Measurements from ENCODE around the gene DDB1. TPM values are rescaled to one million over a fixed set of nuclear protein-coding genes. Genes with fewer than 3 reads are reported as not detected.
A peak's percentile ranks its signal among the peaks of the same experiment; 100 is the strongest.

DDB1 gene
- total RNA-seq, 1 experiment from 2014 or later = 284 TPM

- no peaks in the 10 kb centered on the region for H3K27me3 Mint-ChIP-seq (ENCODE audit: insufficient read depth, unreplicated experiment)
- intact Hi-C loops (cut with micrococcal nuclease; ENCODE audit: unreplicated experiment) = no loop called here
- no peaks in the 10 kb centered on the region for H3K4me1 Mint-ChIP-seq (ENCODE audit: low read depth, unreplicated experiment)
- no peak overlapping the region for H3K27ac Mint-ChIP-seq (ENCODE audit: unreplicated experiment)
- no peak for TF ChIP-seq CTCF (IDR thresholded peaks at IDR 0.05; ENCODE audit: insufficient read depth in 1 of 2, low read depth in 1 of 2, low read length in 1 of 2, severe bottlenecking in 1 of 2, unreplicated experiment in 1 of 2)
- no peaks in the 10 kb centered on the region for H3K9me3 Mint-ChIP-seq (ENCODE audit: unreplicated experiment)
- no peaks in the 10 kb centered on the region for H3K9me3 ChIP-seq
- H3K4me1 ChIP-seq = no peaks in the 10 kb centered on the region
- H3K36me3 ChIP-seq (ENCODE audit: control insufficient read depth, insufficient read depth, low read length) = no peaks in the 10 kb centered on the region; the same call in none of the 2 replicates
- no peaks in the 10 kb centered on the region for H3K27me3 ChIP-seq (replicated peaks; ENCODE audit: control insufficient read depth, insufficient read depth, low read length)
- H3K4me3 Mint-ChIP-seq (ENCODE audit: unreplicated experiment) = no peak overlapping the region
- ChIA-PET CTCF (interaction anchor here (0.5 to 0.6 kb wide), 2 partner anchors 8 to 113 kb away, joined by 3 read pairs; no protein-coding TSS in a partner anchor), POLR2A (no interaction called here)
- H3K4me3 ChIP-seq (ENCODE audit: low read depth, low read length) = no peak overlapping the region
- no TSS peak for BruUV-seq (replicated peaks)
- no peaks in the 10 kb centered on the region for H3K36me3 Mint-ChIP-seq (ENCODE audit: insufficient read depth, unreplicated experiment)
- no peak for DNase-seq
These were observed 59.5 kb downstream of the DDB1 start for GRCh38 chr11:61273178-61274078.

- no TSS peak for BruUV-seq (replicated peaks)
- no peak overlapping the region for H3K4me3 Mint-ChIP-seq (ENCODE audit: unreplicated experiment)
- Histone ChIP-seq H3K27me3 (replicated peaks; ENCODE audit: control insufficient read depth, insufficient read depth, low read length) (no peaks in the 10 kb centered on the region), H3K9me3 (no peaks in the 10 kb centered on the region), H3K4me1 (no peaks in the 10 kb centered on the region), H3K36me3 (ENCODE audit: control insufficient read depth, insufficient read depth, low read length) (no peaks in the 10 kb centered on the region; the same call in none of the 2 replicates), H3K4me3 (ENCODE audit: low read depth, low read length) (no peak overlapping the region)
- intact Hi-C loops (cut with micrococcal nuclease; ENCODE audit: unreplicated experiment) = no loop called here
- H3K36me3 Mint-ChIP-seq (ENCODE audit: insufficient read depth, unreplicated experiment) = no peaks in the 10 kb centered on the region
- CTCF ChIA-PET = no interaction called here
- no peak for TF ChIP-seq CTCF (IDR thresholded peaks at IDR 0.05; ENCODE audit: insufficient read depth in 1 of 2, low read depth in 1 of 2, low read length in 1 of 2, severe bottlenecking in 1 of 2, unreplicated experiment in 1 of 2)
- H3K27ac Mint-ChIP-seq (ENCODE audit: unreplicated experiment) = no peak overlapping the region
- no peak for DNase-seq
- no peaks in the 10 kb centered on the region for H3K4me1 Mint-ChIP-seq (ENCODE audit: low read depth, unreplicated experiment)
- no peaks in the 10 kb centered on the region for H3K9me3 Mint-ChIP-seq (ENCODE audit: unreplicated experiment)
- H3K27me3 Mint-ChIP-seq (ENCODE audit: insufficient read depth, unreplicated experiment) = no peaks in the 10 kb centered on the region
- POLR2A ChIA-PET = no interaction called here
These were observed 60.2 kb downstream of the DDB1 start for GRCh38 chr11:61272731-61273130.

GRCh38 chr11:61270354-61271076, 62.4 kb downstream of the DDB1 start:
- no peak for DNase-seq
- no peaks in the 10 kb centered on the region for H3K4me1 Mint-ChIP-seq (ENCODE audit: low read depth, unreplicated experiment)
- H3K36me3 ChIP-seq (ENCODE audit: control insufficient read depth, insufficient read depth, low read length) = no peaks in the 10 kb centered on the region; the same call in none of the 2 replicates

More at GRCh38 chr11:61270354-61271076, 62.4 kb downstream of the DDB1 start:
- ChIA-PET CTCF (no interaction called here), POLR2A (no interaction called here)
- Histone ChIP-seq H3K27me3 (replicated peaks; ENCODE audit: control insufficient read depth, insufficient read depth, low read length) (no peaks in the 10 kb centered on the region), H3K4me3 (ENCODE audit: low read depth, low read length) (no peak overlapping the region), H3K4me1 (peaks cover 5% of the 10 kb centered on the region), H3K9me3 (no peaks in the 10 kb centered on the region)
- intact Hi-C loops (cut with micrococcal nuclease; ENCODE audit: unreplicated experiment) = no loop called here
- Mint-ChIP-seq H3K4me3 (ENCODE audit: unreplicated experiment) (no peak overlapping the region), H3K27me3 (ENCODE audit: insufficient read depth, unreplicated experiment) (no peaks in the 10 kb centered on the region), H3K27ac (ENCODE audit: unreplicated experiment) (no peak overlapping the region), H3K9me3 (ENCODE audit: unreplicated experiment) (no peaks in the 10 kb centered on the region), H3K36me3 (ENCODE audit: insufficient read depth, unreplicated experiment) (no peaks in the 10 kb centered on the region)
- BruUV-seq (replicated peaks) = TSS peak; percentile 24
- TF ChIP-seq CTCF (IDR thresholded peaks at IDR 0.05; ENCODE audit: insufficient read depth in 1 of 2, low read depth in 1 of 2, low read length in 1 of 2, severe bottlenecking in 1 of 2, unreplicated experiment in 1 of 2) = no peak

Measured in Caco-2 (cell line).